Mesendoderm (in vitro differentiated cells): Measurements from ENCODE around the gene EGR4.

Experiments
- DNase-seq: peaks from one replicate; pipeline ENCODE4 v3.0.0; 2013
- H2AK5ac ChIP-seq: 2 replicates; pipeline ENCODE4 v1.6.1; 2013; ENCODE audit warnings: low read length, inconsistent platforms
- H2BK120ac ChIP-seq: 2 replicates; pipeline ENCODE4 v1.6.1; 2013; ENCODE audit warnings: low read depth, mild to moderate bottlenecking, low read length, moderate library complexity, mixed read lengths
- H2BK15ac ChIP-seq: replicated peaks from 2 replicates; pipeline ENCODE4 v1.6.1; 2013; ENCODE audit warnings: low read depth, mild to moderate bottlenecking, moderate library complexity
- H2BK5ac ChIP-seq: 2 replicates; pipeline ENCODE4 v1.6.1; 2013; ENCODE audit warnings: low read length, inconsistent platforms
- H3K18ac ChIP-seq: 2 replicates; pipeline ENCODE4 v1.6.1; 2013; ENCODE audit warnings: mild to moderate bottlenecking, low read length, mixed read lengths
- H3K23ac ChIP-seq: one replicate; pipeline ENCODE4 v1.6.1; 2013; ENCODE audit warnings: low read length
- H3K27ac ChIP-seq: 2 replicates; pipeline ENCODE4 v1.5.1; 2013; ENCODE audit warnings: low read depth, mild to moderate bottlenecking, inconsistent platforms, low read length, moderate library complexity
- H3K27me3 ChIP-seq: 2 replicates; pipeline ENCODE4 v1.6.1; 2013; ENCODE audit warnings: low read length, control low read depth, mild to moderate bottlenecking, inconsistent platforms; ENCODE audit not compliant: insufficient read depth, poor library complexity
- H3K36me3 ChIP-seq: 2 replicates; pipeline ENCODE4 v1.6.1; 2013; ENCODE audit warnings: low read length, inconsistent platforms; ENCODE audit not compliant: control insufficient read depth, insufficient read depth
- H3K4ac ChIP-seq: one replicate; pipeline ENCODE4 v1.6.1; 2013; ENCODE audit warnings: low read depth, mild to moderate bottlenecking, low read length, moderate library complexity
- H3K4me1 ChIP-seq: 2 replicates; pipeline ENCODE4 v1.6.1; 2013; ENCODE audit warnings: low read depth, low read length, inconsistent platforms; ENCODE audit not compliant: control insufficient read depth
- H3K4me2 ChIP-seq: 2 replicates; pipeline ENCODE4 v1.6.1; 2013; ENCODE audit warnings: low read length
- H3K4me3 ChIP-seq: 2 replicates; pipeline ENCODE4 v1.5.1; 2013; ENCODE audit warnings: mild to moderate bottlenecking, low read length
- H3K56ac ChIP-seq: one replicate; pipeline ENCODE4 v1.6.1; 2013; ENCODE audit warnings: low read length
- H3K79me1 ChIP-seq: 2 replicates; pipeline ENCODE4 v1.6.1; 2013; ENCODE audit warnings: low read length, inconsistent platforms
- H3K79me2 ChIP-seq: 2 replicates; pipeline ENCODE4 v1.6.1; 2013; ENCODE audit warnings: mild to moderate bottlenecking, low read length; ENCODE audit not compliant: control insufficient read depth, insufficient read depth
- H3K9ac ChIP-seq: 2 replicates; pipeline ENCODE4 v1.6.1; 2013; ENCODE audit warnings: low read length, inconsistent platforms
- H4K5ac ChIP-seq: one replicate; pipeline ENCODE4 v1.6.1; 2013; ENCODE audit warnings: low read length
- H4K8ac ChIP-seq: one replicate; pipeline ENCODE4 v1.6.1; 2013; ENCODE audit warnings: low read depth, mild to moderate bottlenecking, control low read depth, low read length, moderate library complexity
- WGBS: extraction: QIAGEN DNeasy Blood & Tissue Kit; methylation state at CpG from one replicate; pipeline ENCODE4 v1.1.7; 2013; ENCODE audit warnings: low lambda C conversion rate, missing lambda C conversion rate; ENCODE audit not compliant: insufficient coverage; ENCODE audit errors: extremely low coverage; 5-methylcytosine and 5-hydroxymethylcytosine counted together

EGR4 gene

GRCh38 chr2:73333564-73333963, 40.2 kb upstream of the EGR4 start:
- H3K4ac ChIP-seq, result no peak overlapping the region
- H3K27me3 ChIP-seq, result no peaks in the 10 kb centered on the region
- no peak overlapping the region for H2BK5ac ChIP-seq
- no peak overlapping the region for H3K27ac ChIP-seq
- no peak overlapping the region for H3K4me3 ChIP-seq
- no peak overlapping the region for H4K5ac ChIP-seq
- H3K18ac ChIP-seq, result no peak overlapping the region
- no peak for DNase-seq
- H4K8ac ChIP-seq, result no peak overlapping the region
- H3K4me1 ChIP-seq, result no peaks in the 10 kb centered on the region
- H3K36me3 ChIP-seq, result no peaks in the 10 kb centered on the region
- no peak overlapping the region for H3K4me2 ChIP-seq
- no peaks in the 10 kb centered on the region for H3K79me2 ChIP-seq
- no peak overlapping the region for H3K9ac ChIP-seq
- H2BK15ac ChIP-seq, result no peak overlapping the region
- H3K23ac ChIP-seq, result no peak overlapping the region
- H3K79me1 ChIP-seq, result no peaks in the 10 kb centered on the region
- no peak overlapping the region for H3K56ac ChIP-seq
- no peak overlapping the region for H2BK120ac ChIP-seq
- no peak overlapping the region for H2AK5ac ChIP-seq

GRCh38 chr2:73324126-73324725, 30.9 kb upstream of the EGR4 start:
- H3K27ac ChIP-seq, result no peak overlapping the region
- no peak overlapping the region for H3K4ac ChIP-seq
- no peaks in the 10 kb centered on the region for H3K79me1 ChIP-seq
- no peak for DNase-seq
- no peak overlapping the region for H3K18ac ChIP-seq
- no peaks in the 10 kb centered on the region for H3K79me2 ChIP-seq
- no peak overlapping the region for H3K23ac ChIP-seq
- no peak overlapping the region for H2BK15ac ChIP-seq
- no peak overlapping the region for H2BK120ac ChIP-seq
- no peaks in the 10 kb centered on the region for H3K27me3 ChIP-seq
- H4K5ac ChIP-seq, result no peak overlapping the region
- H3K4me2 ChIP-seq, result no peak overlapping the region
- H2BK5ac ChIP-seq, result no peak overlapping the region
- no peaks in the 10 kb centered on the region for H3K4me1 ChIP-seq
- H3K36me3 ChIP-seq, result no peaks in the 10 kb centered on the region
- H3K56ac ChIP-seq, result no peak overlapping the region
- no peak overlapping the region for H3K9ac ChIP-seq
- no peak overlapping the region for H2AK5ac ChIP-seq
- H4K8ac ChIP-seq, result no peak overlapping the region
- no peak overlapping the region for H3K4me3 ChIP-seq
- WGBS, result no CpG with 5 or more reads among the region's 13 CpGs

DNA sequence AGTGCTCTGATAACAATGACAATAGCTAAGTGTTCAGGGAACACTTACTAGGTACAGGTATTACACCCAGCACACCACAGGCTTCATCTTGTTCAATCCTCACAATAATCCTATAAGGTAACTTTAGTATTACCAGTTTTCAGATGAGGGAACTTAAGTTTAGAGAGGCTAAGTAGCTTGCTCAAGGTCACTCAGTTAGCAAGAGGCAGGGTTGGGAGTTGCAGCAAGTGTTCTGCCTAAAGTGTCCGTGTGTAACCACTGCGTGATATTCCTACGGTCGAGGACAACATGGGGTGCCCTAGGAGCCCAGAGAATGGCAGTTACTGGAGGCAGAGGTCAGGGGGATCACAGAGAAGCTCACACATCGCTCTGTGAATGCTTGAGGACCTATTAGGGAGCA, 30.2 kb upstream of the EGR4 start:
- Histone ChIP-seq H3K9ac (no peak overlapping the region), H3K4me2 (no peak overlapping the region), H3K56ac (no peak overlapping the region), H3K36me3 (no peaks in the 10 kb centered on the region), H2BK5ac (no peak overlapping the region), H3K18ac (no peak overlapping the region), H3K79me2 (no peaks in the 10 kb centered on the region), H2AK5ac (no peak overlapping the region), H3K4ac (no peak overlapping the region), H2BK120ac (no peak overlapping the region), H3K23ac (no peak overlapping the region), H3K79me1 (no peaks in the 10 kb centered on the region), H3K4me3 (no peak overlapping the region), H3K27me3 (no peaks in the 10 kb centered on the region), H2BK15ac (no peak overlapping the region), H4K8ac (no peak overlapping the region), H4K5ac (no peak overlapping the region), H3K27ac (no peak overlapping the region), H3K4me1 (no peaks in the 10 kb centered on the region)
- no peak for DNase-seq
- no CpG with 5 or more reads among the region's 5 CpGs for WGBS

DNA sequence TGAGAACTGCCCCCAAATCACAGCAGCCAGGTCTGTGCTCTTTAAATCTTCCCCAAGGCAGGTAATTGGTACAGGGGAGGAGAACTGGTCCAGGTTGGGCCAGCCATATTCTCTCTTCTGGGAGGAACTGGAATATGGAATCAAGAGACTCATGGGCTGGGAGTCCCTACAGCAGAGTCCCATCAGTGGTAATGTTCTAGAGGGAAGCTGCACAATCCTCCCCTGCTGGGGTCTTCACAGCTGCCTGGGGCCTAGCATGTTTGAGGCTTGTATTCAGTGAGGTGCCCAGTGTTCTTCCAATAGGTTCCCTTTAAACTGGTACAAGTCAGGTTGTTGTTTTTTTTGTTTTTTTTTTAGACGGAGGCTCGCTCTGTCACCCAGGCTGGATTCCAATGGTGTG, 21.1 kb upstream of the EGR4 start:
- no CpG with 5 or more reads among the region's 2 CpGs for WGBS
- no peaks in the 10 kb centered on the region for H3K27me3 ChIP-seq
- no peaks in the 10 kb centered on the region for H3K79me1 ChIP-seq
- H3K4ac ChIP-seq, result no peak overlapping the region
- DNase-seq, result no peak
- no peak overlapping the region for H3K4me2 ChIP-seq
- H2AK5ac ChIP-seq, result no peak overlapping the region
- no peak overlapping the region for H3K23ac ChIP-seq
- H3K9ac ChIP-seq, result no peak overlapping the region
- H3K56ac ChIP-seq, result no peak overlapping the region
- H2BK15ac ChIP-seq, result no peak overlapping the region
- no peak overlapping the region for H2BK120ac ChIP-seq
- no peak overlapping the region for H2BK5ac ChIP-seq
- no peak overlapping the region for H4K5ac ChIP-seq
- H3K79me2 ChIP-seq, result no peaks in the 10 kb centered on the region
- no peaks in the 10 kb centered on the region for H3K4me1 ChIP-seq
- H3K18ac ChIP-seq, result no peak overlapping the region
- no peak overlapping the region for H3K4me3 ChIP-seq
- H4K8ac ChIP-seq, result no peak overlapping the region
- no peaks in the 10 kb centered on the region for H3K36me3 ChIP-seq
- no peak overlapping the region for H3K27ac ChIP-seq

GRCh38 chr2:73307720-73308119, 14.4 kb upstream of the EGR4 start:
- no peak overlapping the region for H3K27ac ChIP-seq

GRCh38 chr2:73301636-73302035, 8.3 kb upstream of the EGR4 start:
- Histone ChIP-seq H3K56ac (no peak overlapping the region), H3K9ac (no peak overlapping the region), H4K8ac (no peak overlapping the region), H3K27ac (no peak overlapping the region), H2BK120ac (no peak overlapping the region), H3K23ac (no peak overlapping the region), H3K4me3 (no peak overlapping the region), H2BK5ac (no peak overlapping the region), H3K27me3 (no peaks in the 10 kb centered on the region), H3K79me2 (no peaks in the 10 kb centered on the region), H2AK5ac (no peak overlapping the region), H3K4me1 (no peaks in the 10 kb centered on the region), H3K18ac (no peak overlapping the region), H2BK15ac (no peak overlapping the region), H3K79me1 (no peaks in the 10 kb centered on the region), H3K4me2 (no peak overlapping the region), H3K4ac (no peak overlapping the region), H4K5ac (no peak overlapping the region), H3K36me3 (no peaks in the 10 kb centered on the region)
- DNase-seq, result no peak
- no CpG with 5 or more reads among the region's 4 CpGs for WGBS

More at GRCh38 chr2:73307720-73308119, 14.4 kb upstream of the EGR4 start:
- Histone ChIP-seq H3K9ac (no peak overlapping the region), H3K27me3 (no peaks in the 10 kb centered on the region), H2AK5ac (no peak overlapping the region), H3K4me3 (no peak overlapping the region), H4K5ac (no peak overlapping the region), H3K4me2 (no peak overlapping the region), H3K36me3 (no peaks in the 10 kb centered on the region), H2BK120ac (no peak overlapping the region), H3K4ac (no peak overlapping the region), H3K79me1 (no peaks in the 10 kb centered on the region), H3K56ac (no peak overlapping the region), H3K18ac (no peak overlapping the region), H2BK5ac (no peak overlapping the region), H4K8ac (no peak overlapping the region), H3K23ac (no peak overlapping the region), H3K4me1 (no peaks in the 10 kb centered on the region), H3K79me2 (no peaks in the 10 kb centered on the region), H2BK15ac (no peak overlapping the region)
- WGBS, result no CpG with 5 or more reads among the region's 9 CpGs
- DNase-seq, result no peak
